Testis (tissue), 2 donors: ENCODE measurements around the gene SETD2.

Experiments used
- POLR2A ChIP-seq: fragments of 450-650 bp; IDR thresholded peaks from one replicate; pipeline ENCODE4 v1.6.1; 2017; ENCODE audit warnings: antibody characterized with exemption, mild to moderate bottlenecking, moderate library complexity
- TF ChIP-seq, protein P1 (sequence below), 3 experiments: fragments of 450-650 bp in 2 of 3; fragments of 200-600 bp in 1 of 3; sonication (generic) in 1 of 3; IDR thresholded peaks; one replicate each; pipeline ENCODE4 v1.5.1; 2016 to 2019; ENCODE audit warnings: antibody characterized with exemption in 3 of 3, mild to moderate bottlenecking in 2 of 3, moderate library complexity in 1 of 3

DNA sequence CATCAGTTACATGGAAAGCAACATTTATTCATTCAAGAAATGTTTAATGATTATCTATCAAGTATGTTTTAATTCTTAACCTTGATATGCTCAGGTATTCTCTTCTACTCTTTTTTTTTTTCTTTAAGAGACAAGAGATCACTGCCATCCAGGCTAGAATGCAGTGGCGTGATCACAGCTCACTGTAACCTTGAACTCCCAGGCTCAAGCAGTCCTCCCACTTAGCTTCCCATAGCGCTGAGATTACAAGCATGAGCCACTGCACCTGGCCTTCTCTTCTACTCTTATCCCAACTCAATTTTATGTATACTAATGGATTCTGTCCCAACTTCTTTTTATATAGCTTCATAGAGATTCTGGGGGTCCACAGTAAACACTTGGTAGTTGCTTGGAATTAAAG lies 50.9 kb downstream of the SETD2 start:
- TF ChIP-seq, protein P1, sequence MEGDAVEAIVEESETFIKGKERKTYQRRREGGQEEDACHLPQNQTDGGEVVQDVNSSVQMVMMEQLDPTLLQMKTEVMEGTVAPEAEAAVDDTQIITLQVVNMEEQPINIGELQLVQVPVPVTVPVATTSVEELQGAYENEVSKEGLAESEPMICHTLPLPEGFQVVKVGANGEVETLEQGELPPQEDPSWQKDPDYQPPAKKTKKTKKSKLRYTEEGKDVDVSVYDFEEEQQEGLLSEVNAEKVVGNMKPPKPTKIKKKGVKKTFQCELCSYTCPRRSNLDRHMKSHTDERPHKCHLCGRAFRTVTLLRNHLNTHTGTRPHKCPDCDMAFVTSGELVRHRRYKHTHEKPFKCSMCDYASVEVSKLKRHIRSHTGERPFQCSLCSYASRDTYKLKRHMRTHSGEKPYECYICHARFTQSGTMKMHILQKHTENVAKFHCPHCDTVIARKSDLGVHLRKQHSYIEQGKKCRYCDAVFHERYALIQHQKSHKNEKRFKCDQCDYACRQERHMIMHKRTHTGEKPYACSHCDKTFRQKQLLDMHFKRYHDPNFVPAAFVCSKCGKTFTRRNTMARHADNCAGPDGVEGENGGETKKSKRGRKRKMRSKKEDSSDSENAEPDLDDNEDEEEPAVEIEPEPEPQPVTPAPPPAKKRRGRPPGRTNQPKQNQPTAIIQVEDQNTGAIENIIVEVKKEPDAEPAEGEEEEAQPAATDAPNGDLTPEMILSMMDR (IDR thresholded peaks at IDR 0.05): no peak
- no peak for TF ChIP-seq POLR2A
